GM19043 (cell line): ENCODE data around the gene TMEM184A.
"Not testable (repeated sequence)": the region's sequence is repeated elsewhere in the genome, so short reads cannot be mapped to it uniquely, and the experiment has no call there.

Experiments used
- ATAC-seq: cut with Tn5 transposase; IDR thresholded peaks from one replicate; pipeline ENCODE4 v1.9.1; 2021; ENCODE audit warnings: low read depth; ENCODE audit not compliant: unreplicated experiment

Gene TMEM184A

GRCh38 chr7:1530946-1531262 is 25.1 kb downstream of the TMEM184A start:
- no peak for ATAC-seq

- no peak for ATAC-seq
These were observed 26.5 kb downstream of the TMEM184A start for GRCh38 chr7:1529383-1530116.

GRCh38 chr7:1526271-1526754 is 29.7 kb downstream of the TMEM184A start:
- no peak for ATAC-seq

GRCh38 chr7:1525409-1525808 is 30.6 kb downstream of the TMEM184A start:
- ATAC-seq = no peak

- no peak for ATAC-seq
These were observed 32.2 kb downstream of the TMEM184A start for GRCh38 chr7:1523844-1524243.

- ATAC-seq = no peak
These were observed 32.8 kb downstream of the TMEM184A start for GRCh38 chr7:1523208-1523607.

GRCh38 chr7:1521456-1521855 is 34.5 kb downstream of the TMEM184A start:
- no peak for ATAC-seq

GRCh38 chr7:1520539-1521234 is 35.3 kb downstream of the TMEM184A start:
- ATAC-seq = no peak

GRCh38 chr7:1519322-1519922 is 36.6 kb downstream of the TMEM184A start:
- not testable (repeated sequence) for ATAC-seq

GRCh38 chr7:1516586-1517251 is 39.3 kb downstream of the TMEM184A start:
- ATAC-seq = no peak

- not testable (repeated sequence) for ATAC-seq
These were observed 40.5 kb downstream of the TMEM184A start for GRCh38 chr7:1515509-1515967.

- no peak for ATAC-seq
These were observed 41.0 kb downstream of the TMEM184A start for GRCh38 chr7:1514995-1515401.

GRCh38 chr7:1514407-1514806 is 41.6 kb downstream of the TMEM184A start:
- ATAC-seq = no peak

- ATAC-seq = no peak
These were observed 42.3 kb downstream of the TMEM184A start for GRCh38 chr7:1513657-1514095.

GRCh38 chr7:1512781-1513656 is 43.0 kb downstream of the TMEM184A start:
- no peak for ATAC-seq

GRCh38 chr7:1511444-1512422 is 44.3 kb downstream of the TMEM184A start:
- no peak for ATAC-seq

GRCh38 chr7:1510780-1511154 is 45.2 kb downstream of the TMEM184A start:
- no peak for ATAC-seq

- ATAC-seq = no peak
These were observed 46.8 kb downstream of the TMEM184A start for GRCh38 chr7:1509226-1509625.

GRCh38 chr7:1508277-1508758 is 47.7 kb downstream of the TMEM184A start:
- ATAC-seq = no peak
